Mesodermal cell (in vitro differentiated cells): Measurements from ENCODE around the gene ESPN.

Experiments used
- H3K27ac ChIP-seq: 2 replicates; pipeline ENCODE4 v1.7.0; 2013; ENCODE audit warnings: mild to moderate bottlenecking, low read depth, low read length, moderate library complexity; ENCODE audit not compliant: severe bottlenecking
- H3K36me3 ChIP-seq: 2 replicates; pipeline ENCODE4 v1.7.1; 2013; ENCODE audit warnings: mild to moderate bottlenecking, low read length, moderate library complexity; ENCODE audit not compliant: control insufficient read depth, insufficient read depth
- H3K4me1 ChIP-seq: one replicate; pipeline ENCODE4 v1.7.1; 2013; ENCODE audit warnings: mild to moderate bottlenecking, low read length; ENCODE audit not compliant: insufficient read depth, control insufficient read depth, poor library complexity, severe bottlenecking
- H3K4me3 ChIP-seq: 2 replicates; pipeline ENCODE4 v1.7.0; 2013; ENCODE audit warnings: low read length, control low read depth, mild to moderate bottlenecking; ENCODE audit not compliant: insufficient read depth, poor library complexity, severe bottlenecking; ENCODE audit errors: extremely low read depth
- H3K9me3 ChIP-seq: 2 replicates; pipeline ENCODE4 v1.7.1; 2013; ENCODE audit warnings: mild to moderate bottlenecking, low read length, moderate library complexity; ENCODE audit not compliant: control insufficient read depth
- WGBS, 2 experiments: methylation state at CpG; one replicate each; pipeline ENCODE4 v1.1.5; 2013; ENCODE audit warnings: missing lambda C conversion rate in 2 of 2; ENCODE audit not compliant: insufficient coverage in 2 of 2; 5-methylcytosine and 5-hydroxymethylcytosine counted together

The ESPN gene

DNA sequence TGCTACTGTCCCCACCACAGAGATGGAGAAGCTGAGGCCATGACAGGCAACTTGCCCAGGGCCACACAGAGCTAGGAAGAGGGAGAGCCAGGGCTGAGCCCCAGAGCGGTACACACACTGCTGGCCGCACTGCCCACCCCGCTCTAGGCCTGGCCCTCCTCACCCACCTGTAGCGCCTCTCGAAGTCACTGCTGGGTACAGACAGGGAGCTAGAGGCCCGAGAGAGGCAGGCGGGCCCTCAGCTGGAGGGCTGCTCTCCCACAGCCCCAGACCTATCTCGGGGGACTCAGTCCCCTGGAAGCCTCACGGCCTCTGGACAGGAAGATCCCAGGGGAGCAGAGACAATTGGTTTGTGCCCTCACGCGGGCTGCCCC lies 84.2 kb downstream of the ESPN start:
- H3K4me3 ChIP-seq: no peak overlapping the region
- H3K4me1 ChIP-seq: peaks cover 3% of the 10 kb centered on the region
- H3K36me3 ChIP-seq: no peaks in the 10 kb centered on the region
- H3K27ac ChIP-seq: no peak overlapping the region
- WGBS, 2 experiments: 83 to 90% methylated on average over 10 to 11 of the region's 11 CpGs
- no peaks in the 10 kb centered on the region for H3K9me3 ChIP-seq

DNA sequence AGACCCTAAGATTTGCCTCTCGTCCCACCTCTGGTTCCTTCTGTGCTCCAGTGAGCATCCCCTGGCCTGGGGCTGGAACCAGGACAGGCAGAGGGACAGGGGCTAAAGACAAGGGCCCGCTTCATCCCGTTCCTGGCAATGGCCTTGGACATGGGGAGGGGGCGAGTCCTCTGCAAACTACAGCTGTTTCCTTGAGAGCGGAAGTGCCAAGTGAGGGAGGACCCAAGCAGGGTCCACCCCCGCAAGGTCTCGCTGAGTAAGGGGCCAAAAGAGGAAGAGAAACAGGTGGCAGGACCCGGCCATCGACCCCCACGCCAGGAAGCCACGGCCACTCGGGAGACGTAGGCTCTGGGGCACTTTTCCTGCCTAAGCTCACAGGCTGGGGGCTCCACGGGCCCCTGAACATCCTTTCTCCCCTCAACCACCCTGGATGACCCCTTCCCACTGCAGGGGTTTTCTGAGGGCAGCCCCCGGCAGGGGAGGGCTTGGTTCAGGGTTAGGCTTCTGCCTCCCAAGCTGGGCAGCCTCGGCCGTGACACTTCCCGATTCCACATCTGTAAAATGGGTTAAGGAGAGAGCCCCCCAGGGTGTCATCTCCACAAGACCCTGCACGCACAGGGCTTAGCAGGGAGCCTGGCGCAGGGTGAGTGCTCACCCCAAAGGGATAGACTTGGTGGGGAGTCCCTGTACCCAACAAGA lies 84.8 kb downstream of the ESPN start:
- Histone ChIP-seq H3K4me1 (peaks cover 3% of the 10 kb centered on the region), H3K27ac (no peak overlapping the region), H3K36me3 (no peaks in the 10 kb centered on the region), H3K4me3 (no peak overlapping the region), H3K9me3 (no peaks in the 10 kb centered on the region)
- 85 to 86% methylated on average over 12 to 18 of the region's 20 CpGs for WGBS, 2 experiments

- Histone ChIP-seq H3K4me1 (peaks cover 3% of the 10 kb centered on the region), H3K27ac (no peak overlapping the region), H3K4me3 (no peak overlapping the region), H3K36me3 (no peaks in the 10 kb centered on the region), H3K9me3 (no peaks in the 10 kb centered on the region)
- 85 to 91% methylated on average over 7 to 9 of the region's 10 CpGs for WGBS, 2 experiments
Observed at GRCh38 chr1:6509919-6510291, 85.3 kb downstream of the ESPN start.

GRCh38 chr1:6510493-6510892 lies 85.9 kb downstream of the ESPN start:
- Histone ChIP-seq H3K9me3 (no peaks in the 10 kb centered on the region), H3K36me3 (no peaks in the 10 kb centered on the region), H3K4me1 (peaks cover 4% of the 10 kb centered on the region), H3K4me3 (no peak overlapping the region), H3K27ac (no peak overlapping the region)
- 80 to 95% methylated on average over 4 to 6 of the region's 6 CpGs for WGBS, 2 experiments
